Endothelial cell of umbilical vein (primary cell): Measurements from ENCODE around the gene MATCAP1. TPM values are rescaled to one million over a fixed set of nuclear protein-coding genes. Genes with fewer than 3 reads are reported as not detected.

Experiments used
- BruUV-seq: library from RNA; stranded (reverse); fragments of 400-500 nt; replicated peaks from 2 replicates; lab custom pipeline; 2021; lab: Mats Ljungman, UMichigan
- CTCF ChIA-PET: fragments of 300-600, 350-600 bp; sonication (Branson Sonifier 250); formaldehyde crosslinking; loops from one replicate; lab custom pipeline; 2021; ENCODE audit warnings: antibody characterized with exemption, inconsistent platforms; lab: Charles Lee
- POLR2A ChIA-PET: fragments of 300-600, 350-600 bp; sonication (Branson Sonifier 250); formaldehyde crosslinking; loops from one replicate; lab custom pipeline; 2021; ENCODE audit warnings: antibody characterized with exemption, inconsistent platforms; lab: Charles Lee
- DNase-seq: peaks from one replicate; pipeline ENCODE4 v3.0.0-alpha.2; 2011; ENCODE audit warnings: low read depth, low spot score
- FAIRE-seq: peaks from 2 replicates; lab custom pipeline; 2011; peaks lifted over from hg19 to GRCh38; lab: Jason Lieb, UNC
- H2AFZ ChIP-seq: 2 replicates; pipeline ENCODE4 v1.6.0; 2012; ENCODE audit warnings: low read depth, low read length, control low read depth, inconsistent platforms
- H3K27ac ChIP-seq: 2 replicates; pipeline ENCODE4 v1.5.1; 2011; ENCODE audit warnings: low read depth, mild to moderate bottlenecking, control low read depth, low read length, moderate library complexity; ENCODE audit not compliant: insufficient read depth
- H3K27me3 ChIP-seq, 2 experiments: 2 replicates each; pipeline versions ENCODE4 v1.6.0 to v1.6.1; 2011; ENCODE audit warnings: low read length in 2 of 2, mixed read lengths in 1 of 2; ENCODE audit not compliant: control insufficient read depth in 2 of 2, insufficient read depth in 2 of 2
- H3K36me3 ChIP-seq, 2 experiments: 2 replicates in 1 of 2; 3 replicates in 1 of 2; pipeline ENCODE4 v1.5.1; 2011; ENCODE audit warnings: low read length in 2 of 2, mild to moderate bottlenecking in 1 of 2, moderate library complexity in 1 of 2; ENCODE audit not compliant: control insufficient read depth in 2 of 2, insufficient read depth in 2 of 2; ENCODE audit errors: extremely low read depth in 1 of 2
- H3K4me1 ChIP-seq: 3 replicates; pipeline ENCODE4 v1.5.1; 2011; ENCODE audit warnings: mild to moderate bottlenecking, low read length; ENCODE audit not compliant: control insufficient read depth, insufficient read depth; ENCODE audit errors: extremely low read depth
- H3K4me2 ChIP-seq: 2 replicates; pipeline ENCODE4 v1.6.1; 2011; ENCODE audit warnings: low read length, control low read depth, mixed read lengths; ENCODE audit not compliant: insufficient read depth
- H3K4me3 ChIP-seq, 3 experiments: fragments of 200-600 bp in 1 of 3; sonication (generic), shearing (Covaris generic) in 1 of 3; replicated peaks in 1 of 3; 2 replicates each; pipeline ENCODE4 v1.5.1; 2011 to 2016; ENCODE audit warnings: control low read depth in 3 of 3, low read length in 3 of 3, mild to moderate bottlenecking in 2 of 3, inconsistent platforms in 1 of 3, low read depth in 1 of 3, moderate library complexity in 1 of 3; ENCODE audit not compliant: insufficient read depth in 1 of 3
- H3K79me2 ChIP-seq: 2 replicates; pipeline ENCODE4 v1.6.0; 2012; ENCODE audit warnings: low read length, inconsistent platforms; ENCODE audit not compliant: control insufficient read depth, insufficient read depth
- H3K9ac ChIP-seq: replicated peaks from 2 replicates; pipeline ENCODE3; 2011; ENCODE audit warnings: low read length, control low read depth; ENCODE audit not compliant: insufficient read depth; ENCODE audit errors: extremely low read depth
- H3K9me1 ChIP-seq: replicated peaks from 3 replicates; pipeline ENCODE4 v1.6.0; 2011; ENCODE audit warnings: mild to moderate bottlenecking, low read length; ENCODE audit not compliant: control insufficient read depth, insufficient read depth; ENCODE audit errors: extremely low read depth
- H3K9me3 ChIP-seq: replicated peaks from 2 replicates; pipeline ENCODE4 v1.5.1; 2012; ENCODE audit warnings: low read length, inconsistent platforms; ENCODE audit not compliant: control insufficient read depth, insufficient read depth
- H4K20me1 ChIP-seq: replicated peaks from 2 replicates; pipeline ENCODE3; 2011; ENCODE audit warnings: mild to moderate bottlenecking, low read length; ENCODE audit not compliant: control insufficient read depth, insufficient read depth; ENCODE audit errors: extremely low read depth
- CTCF ChIP-seq, 2 donors: IDR thresholded peaks; 1 replicate in 1 of 2; 2 replicates in 1 of 2; pipeline ENCODE4 v1.5.1; 2011; ENCODE audit warnings: low read length in 2 of 2, mild to moderate bottlenecking in 2 of 2, moderate library complexity in 2 of 2, control low read depth in 1 of 2, inconsistent platforms in 1 of 2, low read depth in 1 of 2; ENCODE audit not compliant: insufficient read depth in 1 of 2; ENCODE audit errors: extremely low read depth in 1 of 2
- EZH2 ChIP-seq: IDR thresholded peaks from 2 replicates; pipeline ENCODE4 v1.6.1; 2012; ENCODE audit warnings: borderline replicate concordance, low read depth, mild to moderate bottlenecking, moderate library complexity, low read length, inconsistent platforms; ENCODE audit not compliant: severe bottlenecking
- FOS ChIP-seq: IDR thresholded peaks from 2 replicates; pipeline ENCODE4 v1.6.1; 2011; ENCODE audit warnings: mild to moderate bottlenecking, low read length, moderate library complexity, borderline replicate concordance; ENCODE audit not compliant: insufficient read depth
- GATA2 ChIP-seq: IDR thresholded peaks from 2 replicates; pipeline ENCODE4 v1.7.0; 2011; ENCODE audit warnings: low read depth, mild to moderate bottlenecking, moderate library complexity, mixed read lengths, low read length; ENCODE audit not compliant: insufficient read length, insufficient read depth
- JUN ChIP-seq: IDR thresholded peaks from 2 replicates; pipeline ENCODE4 v1.6.1; 2011; ENCODE audit warnings: borderline replicate concordance, low read depth; ENCODE audit not compliant: insufficient read length, insufficient read depth
- MAX ChIP-seq: IDR thresholded peaks from 2 replicates; pipeline ENCODE4 v1.6.1; 2011; ENCODE audit not compliant: insufficient read depth, insufficient read length
- MYC ChIP-seq: IDR thresholded peaks from one replicate; pipeline ENCODE4 v1.6.1; 2011; ENCODE audit warnings: mild to moderate bottlenecking, low read depth, low read length
- POLR2A ChIP-seq: IDR thresholded peaks from 2 replicates; pipeline ENCODE4 v1.6.1; 2012; ENCODE audit warnings: low read depth, mild to moderate bottlenecking, control low read depth, low read length
- POLR2AphosphoS5 ChIP-seq: IDR thresholded peaks from 2 replicates; pipeline ENCODE4 v1.6.1; 2012; ENCODE audit warnings: low read depth, mild to moderate bottlenecking, control low read depth, low read length, moderate library complexity; ENCODE audit not compliant: insufficient read depth
- dilution Hi-C: fragments of 300-500 bp; cut with MboI; formaldehyde crosslinking; loops from one replicate; pipeline ENCODE4 v1.15.0; 2019; ENCODE audit warnings: low sequenced_read_pairs; ENCODE audit not compliant: extremely low pct_ligation_motif_present
- intact Hi-C: fragments of 100-400 bp; cut with micrococcal nuclease; formaldehyde crosslinking; loops from one replicate; pipeline ENCODE4 v1.10.0; 2022
- polyA plus RNA-seq, 4 experiments: library from polyadenylated mRNA; depleted of rRNA in 3 of 4; stranded (reverse) in 3 of 4; unstranded in 1 of 4; fragments of >200 nt; gene quantifications; 2 replicates each; pipeline versions ENCODE4 v1.2.1 to v1.2.3, GENCODE V29; 2011 to 2012; ENCODE audit warnings: missing spikeins in 1 of 4
- total RNA-seq: library from RNA; stranded (reverse); gene quantifications from 2 replicates; pipeline ENCODE4 v1.2.3, GENCODE V29; 2021

MATCAP1 gene
- total and polyA plus RNA-seq, 2 donors (not counting 3 experiments of a cell fraction or from before 2014, with no cell fraction given), result 44.5 to 53.3 TPM

- H3K4me3 ChIP-seq, result no peak overlapping the region
- peaks cover 10 to 45% of the 10 kb centered on the region in 2 experiments for H3K36me3 ChIP-seq
- H3K4me1 ChIP-seq, result peaks cover 16% of the 10 kb centered on the region
- H3K9me3 ChIP-seq, result no peaks in the 10 kb centered on the region
- H3K9me1 ChIP-seq, result no peaks in the 10 kb centered on the region
- H4K20me1 ChIP-seq, result no peaks in the 10 kb centered on the region
- intact Hi-C loops, result loop anchor here (5.0 kb wide), 1 partner anchor 37 kb away; the partner anchor contains the start of genes E2F4 and EXOC3L1
- no peak overlapping the region for H3K4me2 ChIP-seq
- TF ChIP-seq GATA2 (no peak), MYC (no peak), MAX (no peak), JUN (no peak), FOS (no peak), POLR2AphosphoS5 (no peak), EZH2 (no peak), CTCF (IDR thresholded peaks at IDR 0.05; ENCODE audit: extremely low read depth in 1 of 2, insufficient read depth in 1 of 2, low read depth in 1 of 2, low read length in 2 of 2) (no peak), POLR2A (no peak)
- ChIA-PET CTCF (interaction anchor here (0.9 kb wide), 1 partner anchor 16 kb away, joined by 3 read pairs; no protein-coding TSS in a partner anchor), POLR2A (interaction anchor here (0.5 kb wide), 1 partner anchor 64 kb away, joined by 5 read pairs; the partner anchor contains the start of gene HSF4)
- H3K9ac ChIP-seq, result no peak overlapping the region
- DNase-seq (no peak), FAIRE-seq (no peak)
- peaks cover 11% of the 10 kb centered on the region for H3K79me2 ChIP-seq
- H2AFZ ChIP-seq, result no peak overlapping the region
- no peaks in the 10 kb centered on the region for H3K27me3 ChIP-seq
- dilution Hi-C loops, result no loop called here
- BruUV-seq, result no TSS peak
- H3K27ac ChIP-seq, result no peak overlapping the region
These were observed 45.1 kb upstream of the MATCAP1 start for GRCh38 chr16:67228905-67229304.
